Measurements from ENCODE around the gene PPP2R5E. TPM values are rescaled to one million over a fixed set of nuclear protein-coding genes. Genes with fewer than 3 reads are reported as not detected.

Gene PPP2R5E
- total and polyA plus RNA-seq, 10 of the 15 experiments (the other 5 are each of a cell fraction or from before 2014, with no cell fraction given) = 11.4 to 56.2 (median 22.7) TPM

DNA sequence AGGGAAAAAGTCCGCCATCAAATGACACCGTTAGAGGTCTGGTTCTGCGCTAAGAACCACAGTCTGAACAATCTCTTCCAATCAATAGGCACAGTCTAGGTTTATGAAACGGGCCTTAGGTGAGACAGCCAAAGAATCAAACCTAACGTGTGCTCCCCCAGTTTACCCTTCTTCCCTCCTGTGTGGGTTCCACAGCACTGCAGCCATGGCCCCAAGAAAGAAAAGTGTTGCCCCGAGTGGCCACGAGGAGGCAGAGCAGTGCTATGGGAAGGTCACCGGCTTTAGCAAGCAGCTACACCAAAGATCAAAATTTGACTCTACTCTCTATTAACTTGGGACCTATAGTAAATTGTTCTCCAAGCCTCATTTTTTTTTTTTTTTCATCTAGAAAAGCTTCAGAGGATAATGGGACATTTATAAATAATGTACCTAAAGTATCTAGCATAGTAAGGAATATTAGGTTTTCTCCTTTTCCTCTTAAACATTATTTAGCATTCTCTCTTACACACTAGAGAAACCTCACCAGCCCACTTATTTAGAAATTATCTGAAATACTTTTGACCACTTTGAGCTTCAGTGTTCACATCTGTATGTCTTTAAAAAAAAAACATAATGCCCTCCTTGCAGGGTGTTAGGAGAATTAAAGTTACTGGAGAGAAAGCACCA is 154.3 kb downstream of the PPP2R5E start (continued):
- no peak for TF ChIP-seq NBN (IDR thresholded peaks at IDR 0.05)
- TF ChIP-seq HDGF (IDR thresholded peaks at IDR 0.05) = no peak
- TF ChIP-seq BCL11A (IDR thresholded peaks at IDR 0.05; ENCODE audit: low read depth, low read length) = no peak
- TF ChIP-seq RB1 (IDR thresholded peaks at IDR 0.05; ENCODE audit: borderline replicate concordance) = 0 out of 2 replicates have a peak, but pooled peaks have one; percentile 36
- TF ChIP-seq ZNF274 (IDR thresholded peaks at IDR 0.05; ENCODE audit: insufficient read depth, insufficient read length) = no peak
- TF ChIP-seq, protein P1, sequence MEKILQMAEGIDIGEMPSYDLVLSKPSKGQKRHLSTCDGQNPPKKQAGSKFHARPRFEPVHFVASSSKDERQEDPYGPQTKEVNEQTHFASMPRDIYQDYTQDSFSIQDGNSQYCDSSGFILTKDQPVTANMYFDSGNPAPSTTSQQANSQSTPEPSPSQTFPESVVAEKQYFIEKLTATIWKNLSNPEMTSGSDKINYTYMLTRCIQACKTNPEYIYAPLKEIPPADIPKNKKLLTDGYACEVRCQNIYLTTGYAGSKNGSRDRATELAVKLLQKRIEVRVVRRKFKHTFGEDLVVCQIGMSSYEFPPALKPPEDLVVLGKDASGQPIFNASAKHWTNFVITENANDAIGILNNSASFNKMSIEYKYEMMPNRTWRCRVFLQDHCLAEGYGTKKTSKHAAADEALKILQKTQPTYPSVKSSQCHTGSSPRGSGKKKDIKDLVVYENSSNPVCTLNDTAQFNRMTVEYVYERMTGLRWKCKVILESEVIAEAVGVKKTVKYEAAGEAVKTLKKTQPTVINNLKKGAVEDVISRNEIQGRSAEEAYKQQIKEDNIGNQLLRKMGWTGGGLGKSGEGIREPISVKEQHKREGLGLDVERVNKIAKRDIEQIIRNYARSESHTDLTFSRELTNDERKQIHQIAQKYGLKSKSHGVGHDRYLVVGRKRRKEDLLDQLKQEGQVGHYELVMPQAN (conservative IDR thresholded peaks at IDR 0.05) = no peak
- no peak for TF ChIP-seq TCF3 (IDR thresholded peaks at IDR 0.05; ENCODE audit: borderline replicate concordance, insufficient read depth, low read depth, low read length)
- TF ChIP-seq JUND (IDR thresholded peaks at IDR 0.05; ENCODE audit: low read depth, low read length) = no peak
- no peak for TF ChIP-seq CREB1 (IDR thresholded peaks at IDR 0.05; ENCODE audit: low read depth)
- peak; percentile 84 for TF ChIP-seq YY1 (IDR thresholded peaks at IDR 0.05; ENCODE audit: low read depth, low read length)
- no peak for TF ChIP-seq HDAC6 (IDR thresholded peaks at IDR 0.05; ENCODE audit: unreplicated experiment)
- TF ChIP-seq IRF4 (IDR thresholded peaks at IDR 0.05; ENCODE audit: low read depth, low read length) = no peak
- TF ChIP-seq ZBTB40 (IDR thresholded peaks at IDR 0.05; ENCODE audit: borderline replicate concordance) = no peak
- TF ChIP-seq, protein P2, sequence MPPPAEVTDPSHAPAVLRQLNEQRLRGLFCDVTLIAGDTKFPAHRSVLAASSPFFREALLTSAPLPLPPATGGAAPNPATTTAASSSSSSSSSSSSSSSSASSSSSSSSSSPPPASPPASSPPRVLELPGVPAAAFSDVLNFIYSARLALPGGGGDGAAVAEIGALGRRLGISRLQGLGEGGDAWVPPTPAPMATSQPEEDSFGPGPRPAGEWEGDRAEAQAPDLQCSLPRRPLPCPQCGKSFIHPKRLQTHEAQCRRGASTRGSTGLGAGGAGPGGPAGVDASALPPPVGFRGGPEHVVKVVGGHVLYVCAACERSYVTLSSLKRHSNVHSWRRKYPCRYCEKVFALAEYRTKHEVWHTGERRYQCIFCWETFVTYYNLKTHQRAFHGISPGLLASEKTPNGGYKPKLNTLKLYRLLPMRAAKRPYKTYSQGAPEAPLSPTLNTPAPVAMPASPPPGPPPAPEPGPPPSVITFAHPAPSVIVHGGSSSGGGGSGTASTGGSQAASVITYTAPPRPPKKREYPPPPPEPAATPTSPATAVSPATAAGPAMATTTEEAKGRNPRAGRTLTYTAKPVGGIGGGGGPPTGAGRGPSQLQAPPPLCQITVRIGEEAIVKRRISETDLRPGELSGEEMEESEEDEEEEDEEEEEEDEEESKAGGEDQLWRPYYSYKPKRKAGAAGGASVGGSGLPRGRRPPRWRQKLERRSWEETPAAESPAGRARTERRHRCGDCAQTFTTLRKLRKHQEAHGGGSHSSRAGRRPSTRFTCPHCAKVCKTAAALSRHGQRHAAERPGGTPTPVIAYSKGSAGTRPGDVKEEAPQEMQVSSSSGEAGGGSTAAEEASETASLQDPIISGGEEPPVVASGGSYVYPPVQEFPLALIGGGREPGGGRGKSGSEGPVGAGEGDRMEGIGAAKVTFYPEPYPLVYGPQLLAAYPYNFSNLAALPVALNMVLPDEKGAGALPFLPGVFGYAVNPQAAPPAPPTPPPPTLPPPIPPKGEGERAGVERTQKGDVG (CRISPR knock-in tag; IDR thresholded peaks at IDR 0.05) = no peak
- TF ChIP-seq KLF5 (IDR thresholded peaks at IDR 0.05; ENCODE audit: partially characterized antibody) = no peak
- no peak for TF ChIP-seq ZZZ3 (IDR thresholded peaks at IDR 0.05; ENCODE audit: control insufficient read depth, insufficient read length, low read depth)
- no peak for TF ChIP-seq SREBF2 (IDR thresholded peaks at IDR 0.05; ENCODE audit: low read length)
- no peak for TF ChIP-seq JUNB (IDR thresholded peaks at IDR 0.05)

Data from GM12878 (cell line).